Adipocyte (in vitro differentiated cells): ENCODE data around the gene ACBD4.

ENCODE experiments used
- DNase-seq: peaks from one replicate; pipeline ENCODE4 v3.0.0-alpha.2; 2015; ENCODE audit warnings: low read depth
- H3K27me3 ChIP-seq: replicated peaks from 2 replicates; pipeline ENCODE4 v1.7.0; 2013; ENCODE audit warnings: mild to moderate bottlenecking, low read length, moderate library complexity; ENCODE audit not compliant: control insufficient read depth, insufficient read depth
- H3K36me3 ChIP-seq: 2 replicates; pipeline ENCODE4 v1.7.0; 2013; ENCODE audit warnings: low read length, mild to moderate bottlenecking, moderate library complexity; ENCODE audit not compliant: control insufficient read depth, insufficient read depth, severe bottlenecking
- H3K4me1 ChIP-seq: 2 replicates; pipeline ENCODE4 v1.7.0; 2013; ENCODE audit warnings: mild to moderate bottlenecking, low read length, moderate library complexity; ENCODE audit not compliant: control insufficient read depth, insufficient read depth
- H3K4me3 ChIP-seq: 2 replicates; pipeline ENCODE4 v1.7.0; 2013; ENCODE audit warnings: mild to moderate bottlenecking, low read length, moderate library complexity
- H3K9ac ChIP-seq: 2 replicates; pipeline ENCODE4 v1.7.0; 2013; ENCODE audit warnings: mild to moderate bottlenecking, low read length, moderate library complexity
- H3K9me3 ChIP-seq: 2 replicates; pipeline ENCODE4 v1.7.0; 2013; ENCODE audit warnings: mild to moderate bottlenecking, low read length, moderate library complexity; ENCODE audit not compliant: control insufficient read depth

Gene ACBD4

DNA sequence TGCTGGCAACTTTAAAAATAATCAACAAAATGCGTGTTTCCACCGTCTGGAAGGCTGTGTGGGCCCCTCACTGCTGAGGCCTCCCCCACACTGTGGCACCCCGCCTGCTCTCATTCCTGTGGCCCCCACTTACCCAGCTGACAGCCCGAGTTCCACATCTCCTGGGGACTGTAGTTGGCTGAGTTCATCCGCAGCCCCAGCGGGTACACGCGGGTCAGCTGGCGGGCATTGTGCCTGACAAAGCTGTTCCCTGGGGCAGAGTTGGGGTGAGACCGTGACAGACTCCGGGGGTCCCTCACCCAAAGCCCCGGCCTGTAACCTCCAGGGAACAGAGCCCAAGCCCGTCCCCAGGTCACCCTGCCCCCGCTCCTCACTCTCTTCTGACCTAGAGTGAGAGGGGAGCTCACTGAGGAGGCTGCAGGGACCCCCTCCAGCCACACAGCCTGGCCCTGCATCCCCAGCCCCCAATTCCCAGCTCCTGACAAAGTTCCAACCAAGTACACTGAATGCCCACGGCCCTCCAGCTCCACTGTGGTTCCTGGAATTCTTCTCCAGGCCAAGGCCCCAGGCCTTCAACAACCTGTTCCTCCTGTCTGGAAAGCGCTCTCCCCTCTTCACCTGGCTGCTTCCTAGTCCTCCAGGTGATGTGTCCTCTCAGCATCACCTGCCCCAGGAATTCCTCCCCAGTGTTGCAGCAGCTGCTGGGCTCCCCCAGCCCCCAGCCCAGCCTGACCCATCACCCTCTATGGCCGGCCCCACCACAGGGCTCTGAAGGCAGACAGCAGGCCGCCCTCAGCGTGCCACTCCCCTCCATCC, 21.2 kb upstream of the ACBD4 start:
- no peak overlapping the region for H3K9ac ChIP-seq
- DNase-seq: no peak
- no peaks in the 10 kb centered on the region for H3K27me3 ChIP-seq
- H3K4me1 ChIP-seq: peaks cover 15% of the 10 kb centered on the region
- H3K36me3 ChIP-seq: peaks cover 41% of the 10 kb centered on the region
- H3K4me3 ChIP-seq: no peak overlapping the region
- H3K9me3 ChIP-seq: no peaks in the 10 kb centered on the region

DNA sequence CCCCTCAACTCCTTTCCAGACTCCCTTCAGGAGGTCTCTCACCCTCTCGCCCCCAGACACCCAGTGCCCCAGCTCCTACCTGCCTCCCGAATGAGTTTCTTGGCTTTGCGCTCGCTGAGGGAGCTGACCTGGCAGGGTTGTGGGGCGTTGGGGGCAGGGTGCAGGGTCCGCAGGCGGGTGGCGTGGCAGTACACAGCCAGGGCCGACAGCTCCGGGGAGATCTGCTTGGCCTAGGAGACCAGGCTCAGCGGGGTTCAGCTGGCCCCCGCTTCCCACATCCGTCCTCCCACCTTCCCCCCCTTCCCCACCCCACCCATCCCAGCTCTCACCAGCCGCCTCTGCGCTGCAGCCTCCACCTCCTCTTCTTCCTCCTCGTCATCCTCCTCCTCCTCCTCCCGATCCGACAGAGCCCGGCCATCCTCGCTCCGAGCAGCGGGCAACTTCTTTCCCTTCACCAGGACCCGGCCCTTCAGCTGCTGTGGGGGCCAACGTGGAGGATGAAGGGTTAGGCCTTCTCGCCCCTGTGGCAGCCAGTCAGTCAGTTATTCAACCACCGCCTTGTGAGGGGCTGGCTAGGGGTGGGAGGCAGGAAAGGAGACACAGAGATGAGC, 20.4 kb upstream of the ACBD4 start:
- DNase-seq: no peak

DNA sequence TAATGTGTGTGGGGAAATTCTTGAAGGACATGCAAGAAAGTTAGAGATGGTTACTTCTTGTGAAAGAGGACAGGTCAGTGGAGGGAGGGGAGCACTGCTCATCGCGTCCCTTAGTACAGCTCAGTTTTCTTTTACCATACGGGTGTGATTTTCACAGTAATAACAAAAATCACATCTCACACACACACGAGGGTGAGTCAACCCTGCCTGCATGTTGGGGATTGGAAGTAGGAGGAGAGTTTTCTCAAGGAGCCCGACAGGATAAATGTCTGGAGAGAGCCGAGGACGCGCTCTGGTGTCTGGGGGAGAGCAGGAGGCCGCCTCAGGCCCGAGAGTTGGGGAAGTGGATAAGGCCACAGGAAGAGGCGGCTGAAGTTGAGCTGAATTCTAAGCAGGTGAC, 19.6 kb upstream of the ACBD4 start:
- Histone ChIP-seq H3K27me3 (no peaks in the 10 kb centered on the region), H3K9ac (no peak overlapping the region), H3K4me1 (peaks cover 12% of the 10 kb centered on the region), H3K9me3 (no peaks in the 10 kb centered on the region), H3K36me3 (peaks cover 53% of the 10 kb centered on the region), H3K4me3 (no peak overlapping the region)
- DNase-seq: no peak

More for the DNA sequence above, 20.4 kb upstream of the ACBD4 start:
- no peaks in the 10 kb centered on the region for H3K27me3 ChIP-seq
- H3K9ac ChIP-seq: no peak overlapping the region
- H3K36me3 ChIP-seq: peaks cover 49% of the 10 kb centered on the region
- H3K4me3 ChIP-seq: no peak overlapping the region
- peaks cover 19% of the 10 kb centered on the region for H3K4me1 ChIP-seq
- H3K9me3 ChIP-seq: no peaks in the 10 kb centered on the region

GRCh38 chr17:45116434-45117016, 19.0 kb upstream of the ACBD4 start:
- Histone ChIP-seq H3K9me3 (no peaks in the 10 kb centered on the region), H3K36me3 (peaks cover 53% of the 10 kb centered on the region), H3K27me3 (no peaks in the 10 kb centered on the region), H3K4me1 (peaks cover 6% of the 10 kb centered on the region), H3K9ac (no peak overlapping the region), H3K4me3 (no peak overlapping the region)
- no peak for DNase-seq

DNA sequence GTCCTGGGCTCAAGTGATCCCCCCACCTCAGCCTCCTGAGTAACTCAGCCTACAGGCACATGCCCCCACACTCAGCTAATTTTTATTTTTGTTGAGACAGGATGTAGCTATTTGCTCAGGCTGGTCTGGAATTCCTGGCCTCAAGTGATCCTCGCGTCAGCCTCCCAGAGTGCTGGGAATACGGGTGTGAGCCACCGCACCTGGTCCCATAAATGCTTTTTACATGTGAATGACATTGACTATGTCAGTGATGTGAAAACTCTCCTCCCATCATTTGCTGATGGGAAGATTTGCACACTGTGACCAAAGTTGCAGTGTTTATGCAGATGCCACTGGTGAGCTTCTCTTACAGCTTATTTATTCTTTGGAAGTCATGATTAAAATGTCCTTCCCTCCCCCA, 18.2 kb upstream of the ACBD4 start:
- Histone ChIP-seq H3K27me3 (no peaks in the 10 kb centered on the region), H3K36me3 (peaks cover 52% of the 10 kb centered on the region), H3K9me3 (no peaks in the 10 kb centered on the region), H3K4me1 (peaks cover 6% of the 10 kb centered on the region), H3K4me3 (no peak overlapping the region), H3K9ac (no peak overlapping the region)
- DNase-seq: no peak

- DNase-seq: no peak
- no peaks in the 10 kb centered on the region for H3K27me3 ChIP-seq
- no peaks in the 10 kb centered on the region for H3K9me3 ChIP-seq
- H3K4me3 ChIP-seq: no peak overlapping the region
- H3K4me1 ChIP-seq: peaks cover 13% of the 10 kb centered on the region
- no peak overlapping the region for H3K9ac ChIP-seq
- H3K36me3 ChIP-seq: peaks cover 45% of the 10 kb centered on the region
Measured at GRCh38 chr17:45117848-45118646, 17.4 kb upstream of the ACBD4 start.

DNA sequence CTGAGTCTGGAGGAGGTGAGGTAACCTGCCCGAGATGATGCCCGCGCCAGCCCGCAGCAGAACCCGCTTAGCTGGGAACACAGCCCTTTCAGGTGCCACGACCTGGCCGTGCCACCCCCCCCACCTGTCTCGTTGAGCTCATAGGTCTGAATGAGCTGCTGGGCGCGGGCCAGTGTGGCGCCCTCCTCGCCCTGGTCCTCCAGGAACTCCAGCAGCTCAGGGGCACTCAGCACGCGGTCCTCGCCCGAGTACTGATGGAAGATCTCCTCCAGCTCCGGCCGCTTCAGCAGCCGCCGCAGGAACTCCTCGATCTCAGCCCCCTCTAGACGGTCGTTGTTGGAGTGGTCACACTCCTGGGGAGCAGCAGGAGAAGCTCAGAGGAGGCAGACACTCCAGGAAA, 16.8 kb upstream of the ACBD4 start:
- no peak overlapping the region for H3K4me3 ChIP-seq

GRCh38 chr17:45119964-45120363, 15.5 kb upstream of the ACBD4 start:
- no peak for DNase-seq
- H3K4me3 ChIP-seq: no peak overlapping the region
- H3K9ac ChIP-seq: no peak overlapping the region
- no peaks in the 10 kb centered on the region for H3K27me3 ChIP-seq
- H3K9me3 ChIP-seq: no peaks in the 10 kb centered on the region
- peaks cover 35% of the 10 kb centered on the region for H3K36me3 ChIP-seq
- peaks cover 29% of the 10 kb centered on the region for H3K4me1 ChIP-seq

More for the DNA sequence above, 16.8 kb upstream of the ACBD4 start:
- DNase-seq: no peak
- H3K9ac ChIP-seq: no peak overlapping the region
- H3K36me3 ChIP-seq: peaks cover 39% of the 10 kb centered on the region
- no peaks in the 10 kb centered on the region for H3K9me3 ChIP-seq
- H3K27me3 ChIP-seq: no peaks in the 10 kb centered on the region
- peaks cover 19% of the 10 kb centered on the region for H3K4me1 ChIP-seq

GRCh38 chr17:45120558-45120957, 14.9 kb upstream of the ACBD4 start:
- no peak for DNase-seq
- Histone ChIP-seq H3K9me3 (no peaks in the 10 kb centered on the region), H3K36me3 (peaks cover 35% of the 10 kb centered on the region), H3K27me3 (no peaks in the 10 kb centered on the region), H3K4me1 (peaks cover 29% of the 10 kb centered on the region), H3K9ac (no peak overlapping the region), H3K4me3 (no peak overlapping the region)

GRCh38 chr17:45121055-45121454, 14.4 kb upstream of the ACBD4 start:
- H3K9ac ChIP-seq: no peak overlapping the region
- H3K9me3 ChIP-seq: no peaks in the 10 kb centered on the region
- no peaks in the 10 kb centered on the region for H3K27me3 ChIP-seq
- H3K4me3 ChIP-seq: no peak overlapping the region
- peaks cover 32% of the 10 kb centered on the region for H3K36me3 ChIP-seq
- no peak for DNase-seq
- H3K4me1 ChIP-seq: peaks cover 29% of the 10 kb centered on the region
